ENCODE data around the gene RAB6A. TPM values are rescaled to one million over a fixed set of nuclear protein-coding genes. Genes with fewer than 3 reads are reported as not detected.

Gene RAB6A
- total RNA-seq, 6 donors from 2014 or later: 63.9 to 161 (median 136) TPM

DNA sequence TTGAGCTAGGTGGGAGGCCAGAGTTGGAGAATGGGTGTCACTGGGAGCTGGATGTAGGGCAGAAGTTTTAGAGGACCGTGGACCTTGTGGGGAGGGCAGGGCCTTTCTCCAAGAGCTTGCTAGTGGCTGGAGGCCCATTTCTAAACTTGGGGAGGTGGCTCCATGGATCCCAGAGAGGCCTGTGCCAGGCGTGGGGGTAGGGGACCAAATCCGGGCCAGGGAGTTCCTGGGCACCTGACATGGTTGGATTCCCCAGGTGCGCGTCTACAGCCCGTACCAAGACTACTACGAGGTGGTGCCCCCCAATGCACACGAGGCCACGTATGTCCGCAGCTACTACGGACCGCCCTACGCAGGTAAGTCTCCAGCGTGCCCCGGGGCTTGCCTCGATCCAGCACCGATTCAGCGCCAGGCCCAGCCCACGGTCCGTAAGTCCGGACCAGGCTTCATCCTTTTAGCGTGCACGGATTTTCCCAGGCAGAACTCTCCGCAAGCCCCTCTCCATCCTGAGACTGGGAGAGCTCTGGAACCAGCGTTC lies 100.3 kb downstream of the RAB6A start:
- peak overlapping the region in 3 of 4 donors; percentile 7 to 35 (median 35) for H3K4me3 ChIP-seq
- DNase-seq (no peak), ATAC-seq (ENCODE audit: low FRiP score in 2 of 2) (no peak)
- no peak overlapping the region for H3K27ac ChIP-seq
- peaks cover 11 to 15% (median 11%) of the 10 kb centered on the region in 4 donors for H3K4me1 ChIP-seq
- H3K27me3 ChIP-seq: no peaks in the 10 kb centered on the region
- no peak for TF ChIP-seq POLR2A (IDR thresholded peaks at IDR 0.05)
- no peak for TF ChIP-seq EP300 (IDR thresholded peaks at IDR 0.05)
- no peak for TF ChIP-seq CTCF (IDR thresholded peaks at IDR 0.05)
- TF ChIP-seq POLR2AphosphoS5 (IDR thresholded peaks at IDR 0.05): no peak
- H3K9me3 ChIP-seq: no peaks in the 10 kb centered on the region
- H3K36me3 ChIP-seq: no peaks in the 10 kb centered on the region
- WGBS, 2 donors: 54 to 56% methylated on average over 9 to 23 of the region's 25 CpGs

GRCh38 chr11:73659961-73660360 lies 100.9 kb downstream of the RAB6A start:
- DNase-seq: no peak
- H3K36me3 ChIP-seq: no peaks in the 10 kb centered on the region
- no peaks in the 10 kb centered on the region for H3K27me3 ChIP-seq
- TF ChIP-seq POLR2AphosphoS5 (IDR thresholded peaks at IDR 0.05) (no peak), POLR2A (IDR thresholded peaks at IDR 0.05) (no peak), EP300 (IDR thresholded peaks at IDR 0.05) (no peak), CTCF (IDR thresholded peaks at IDR 0.05) (no peak)
- no peaks in the 10 kb centered on the region for H3K9me3 ChIP-seq
- peaks cover 11 to 15% (median 11%) of the 10 kb centered on the region in 4 donors for H3K4me1 ChIP-seq
- WGBS, 2 donors: 66 to 80% methylated on average over 3 of the region's 3 CpGs
- H3K27ac ChIP-seq: no peak overlapping the region
- no peak overlapping the region for H3K4me3 ChIP-seq
- no peak for ATAC-seq (ENCODE audit: low FRiP score in 2 of 2)

GRCh38 chr11:73656985-73657384 lies 103.9 kb downstream of the RAB6A start:
- Histone ChIP-seq H3K27me3 (no peaks in the 10 kb centered on the region), H3K36me3 (no peaks in the 10 kb centered on the region), H3K4me1 (peaks cover 10 to 11% (median 11%) of the 10 kb centered on the region in 4 donors), H3K9me3 (no peaks in the 10 kb centered on the region), H3K27ac (no peak overlapping the region), H3K4me3 (no peak overlapping the region)
- ATAC-seq (ENCODE audit: low FRiP score in 2 of 2): no peak
- TF ChIP-seq CTCF (IDR thresholded peaks at IDR 0.05) (no peak), POLR2AphosphoS5 (IDR thresholded peaks at IDR 0.05) (no peak), EP300 (IDR thresholded peaks at IDR 0.05) (no peak), POLR2A (IDR thresholded peaks at IDR 0.05) (no peak)
- 84 to 95% methylated on average over 3 of the region's 3 CpGs for WGBS, 2 donors
- DNase-seq: no peak

GRCh38 chr11:73655686-73656085 lies 105.2 kb downstream of the RAB6A start:
- TF ChIP-seq CTCF (IDR thresholded peaks at IDR 0.05) (no peak), POLR2AphosphoS5 (IDR thresholded peaks at IDR 0.05) (no peak), POLR2A (IDR thresholded peaks at IDR 0.05) (no peak), EP300 (IDR thresholded peaks at IDR 0.05) (no peak)
- Histone ChIP-seq H3K27ac (no peak overlapping the region), H3K4me3 (no peak overlapping the region), H3K36me3 (no peaks in the 10 kb centered on the region), H3K27me3 (no peaks in the 10 kb centered on the region), H3K4me1 (peaks cover 3 to 4% (median 3%) of the 10 kb centered on the region in 4 donors), H3K9me3 (no peaks in the 10 kb centered on the region)
- peak in 1 of 2 donors; percentile 46 for DNase-seq
- ATAC-seq (ENCODE audit: low FRiP score in 2 of 2): no peak
- WGBS, 2 donors: 85 to 86% methylated on average over 3 to 5 of the region's 8 CpGs

DNA sequence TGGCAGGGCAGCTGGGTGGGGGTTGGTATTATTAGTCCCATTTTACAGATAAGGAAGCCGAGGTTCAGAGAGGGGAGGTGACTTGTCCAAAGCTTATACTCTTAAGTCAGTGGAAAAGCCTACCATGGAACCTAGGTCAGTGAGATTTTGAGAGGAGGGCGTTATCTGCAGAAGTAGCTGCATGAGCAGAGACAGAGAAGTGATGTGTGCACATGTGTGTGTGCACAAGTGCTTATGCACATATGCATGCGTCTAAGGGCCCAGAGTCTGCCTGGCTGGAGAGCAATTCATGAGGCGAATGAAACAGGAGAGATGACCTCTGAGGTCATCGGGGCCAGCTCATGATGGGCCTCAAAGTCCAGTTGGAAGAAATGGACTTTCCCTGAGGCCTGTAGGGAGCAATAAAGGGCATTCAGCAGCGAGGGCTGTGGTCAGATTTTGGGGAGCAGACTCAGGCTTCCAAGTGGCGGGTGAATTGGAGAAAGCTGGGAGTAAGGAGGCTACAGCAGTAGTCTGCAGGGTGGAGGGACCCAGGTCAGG lies 106.3 kb downstream of the RAB6A start:
- H3K27ac ChIP-seq: no peak overlapping the region
- DNase-seq: no peak

More for the DNA sequence above, 106.3 kb downstream of the RAB6A start:
- Histone ChIP-seq H3K36me3 (no peaks in the 10 kb centered on the region), H3K4me3 (no peak overlapping the region), H3K9me3 (no peaks in the 10 kb centered on the region), H3K4me1 (no peaks in the 10 kb centered on the region), H3K27me3 (no peaks in the 10 kb centered on the region)
- TF ChIP-seq POLR2A (IDR thresholded peaks at IDR 0.05) (no peak), POLR2AphosphoS5 (IDR thresholded peaks at IDR 0.05) (no peak), CTCF (IDR thresholded peaks at IDR 0.05) (no peak), EP300 (IDR thresholded peaks at IDR 0.05) (no peak)
- ATAC-seq (ENCODE audit: low FRiP score in 2 of 2): no peak
- WGBS, 2 donors: 86 to 91% methylated on average over 7 of the region's 7 CpGs
